Gastroesophageal sphincter (tissue), 3 donors: ENCODE results near the gene NLRP3.

Experiments
- CTCF ChIP-seq, 4 experiments: fragments of 200-600 bp in 2 of 4; fragments of 450-650 bp in 2 of 4; sonication (generic) in 1 of 4; IDR thresholded peaks; one replicate each; pipeline ENCODE4 v1.5.1; 2017 to 2019; ENCODE audit warnings: antibody characterized with exemption in 4 of 4, mild to moderate bottlenecking in 2 of 4, moderate library complexity in 2 of 4
- POLR2A ChIP-seq, 2 donors: fragments of 450-650 bp; IDR thresholded peaks; one replicate each; pipeline ENCODE4 v1.6.1; 2017; ENCODE audit warnings: antibody characterized with exemption in 2 of 2, mild to moderate bottlenecking in 2 of 2, moderate library complexity in 1 of 2
- POLR2AphosphoS5 ChIP-seq: sonication (generic); formaldehyde crosslinking; IDR thresholded peaks from one replicate; pipeline ENCODE4 v1.6.1; 2017; ENCODE audit warnings: antibody characterized with exemption

- TF ChIP-seq POLR2A (IDR thresholded peaks at IDR 0.05) (no peak), CTCF (IDR thresholded peaks at IDR 0.05) (no peak), POLR2AphosphoS5 (no peak)
Observed at GRCh38 chr1:247496581-247497285, 80.8 kb downstream of the NLRP3 start.
